GM19193 (cell line): Measurements from ENCODE around the gene SPG11.

Experiments used
- POLR2A ChIP-seq: IDR thresholded peaks from 4 replicates; pipeline ENCODE4 v1.6.1; 2011; ENCODE audit not compliant: insufficient read depth, insufficient read length; ENCODE audit errors: extremely low read depth

SPG11 gene

DNA sequence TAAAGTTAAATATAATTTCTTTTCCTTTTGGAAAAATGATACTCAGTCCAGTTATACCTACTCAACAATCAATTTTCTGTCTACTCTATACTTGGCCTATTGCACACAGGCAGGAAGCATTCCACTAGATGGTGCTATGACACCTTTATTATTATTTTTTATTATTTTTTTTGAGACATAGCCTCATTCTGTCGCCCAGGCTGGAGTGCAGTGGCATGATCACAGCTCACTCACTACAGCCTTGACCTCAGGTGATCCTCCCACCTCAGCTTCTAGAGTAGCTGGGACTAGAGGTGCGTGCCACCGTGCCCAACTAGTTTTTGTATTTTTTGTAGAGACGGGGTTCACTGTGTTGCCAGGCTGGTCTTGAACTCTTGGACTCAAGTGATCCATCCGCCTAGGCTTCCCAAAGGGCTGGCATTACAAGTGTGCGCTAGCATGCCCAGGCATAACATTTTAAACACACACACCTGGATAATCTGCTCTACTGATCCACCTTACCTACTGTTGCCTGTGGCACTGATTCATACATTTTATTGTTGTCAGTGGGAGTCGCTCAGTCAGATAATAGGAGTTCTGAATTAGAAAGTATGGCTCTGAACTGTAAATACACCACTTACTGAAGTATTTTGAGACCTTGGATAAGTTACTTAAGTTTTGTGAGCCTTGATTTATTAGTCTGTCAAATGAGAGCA is 70.3 kb downstream of the SPG11 start:
- no peak for TF ChIP-seq POLR2A

DNA sequence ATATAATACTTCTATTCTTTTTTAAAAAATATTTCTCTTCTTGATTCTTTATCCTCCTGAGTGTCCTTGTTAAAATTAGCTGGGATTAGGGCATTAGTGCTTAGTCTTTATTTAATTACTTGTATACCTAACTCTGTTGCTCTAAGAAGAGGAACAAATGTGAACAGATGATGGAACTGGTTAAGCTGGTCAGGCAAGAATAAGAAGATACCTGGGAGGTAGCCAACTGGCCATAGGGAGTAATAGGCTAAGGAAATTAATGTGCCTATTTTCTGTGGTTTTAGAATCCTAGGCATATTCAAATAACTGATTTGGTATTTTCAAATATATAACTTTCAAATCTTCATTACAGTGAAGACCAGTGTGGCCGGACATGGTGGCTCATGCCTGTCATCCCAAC is 72.1 kb downstream of the SPG11 start:
- no peak for TF ChIP-seq POLR2A

DNA sequence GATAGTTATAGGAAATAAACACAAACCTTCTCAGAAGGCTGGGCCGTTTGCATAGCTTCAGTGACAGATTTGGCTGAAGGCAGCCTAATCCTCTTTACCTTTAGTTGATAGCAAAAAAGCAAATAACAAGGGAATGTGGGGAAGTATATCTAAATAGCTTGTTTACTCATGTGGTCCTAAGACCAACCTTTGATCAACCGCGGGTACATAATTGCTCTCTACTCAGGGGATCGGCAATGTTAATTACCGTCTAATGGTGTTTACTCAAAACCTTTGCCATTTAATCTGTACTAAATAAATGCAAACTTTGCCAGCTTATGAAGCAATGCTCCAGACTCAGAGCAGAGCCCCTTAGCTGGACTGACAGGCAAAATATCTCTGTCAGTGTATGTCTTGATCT is 74.9 kb downstream of the SPG11 start:
- no peak for TF ChIP-seq POLR2A

DNA sequence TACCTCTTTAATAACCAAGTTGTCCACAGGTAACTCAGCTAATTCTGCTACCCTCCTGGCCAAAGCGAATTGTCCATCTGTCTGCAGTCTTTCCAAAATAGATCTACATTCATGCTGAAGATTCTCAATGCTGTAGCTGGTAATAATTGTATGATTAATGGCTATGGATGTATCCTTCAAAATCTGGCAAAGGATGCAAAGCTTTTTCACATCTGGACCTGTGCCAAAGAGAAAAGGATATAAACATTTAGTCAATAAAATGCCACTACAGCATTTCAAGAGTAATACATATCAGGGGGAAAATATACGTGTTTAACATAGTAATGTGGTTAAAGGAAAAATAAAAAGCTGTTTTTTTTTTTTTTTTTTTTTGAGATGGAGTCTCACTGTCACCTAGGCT is 77.8 kb downstream of the SPG11 start:
- TF ChIP-seq POLR2A: no peak

DNA sequence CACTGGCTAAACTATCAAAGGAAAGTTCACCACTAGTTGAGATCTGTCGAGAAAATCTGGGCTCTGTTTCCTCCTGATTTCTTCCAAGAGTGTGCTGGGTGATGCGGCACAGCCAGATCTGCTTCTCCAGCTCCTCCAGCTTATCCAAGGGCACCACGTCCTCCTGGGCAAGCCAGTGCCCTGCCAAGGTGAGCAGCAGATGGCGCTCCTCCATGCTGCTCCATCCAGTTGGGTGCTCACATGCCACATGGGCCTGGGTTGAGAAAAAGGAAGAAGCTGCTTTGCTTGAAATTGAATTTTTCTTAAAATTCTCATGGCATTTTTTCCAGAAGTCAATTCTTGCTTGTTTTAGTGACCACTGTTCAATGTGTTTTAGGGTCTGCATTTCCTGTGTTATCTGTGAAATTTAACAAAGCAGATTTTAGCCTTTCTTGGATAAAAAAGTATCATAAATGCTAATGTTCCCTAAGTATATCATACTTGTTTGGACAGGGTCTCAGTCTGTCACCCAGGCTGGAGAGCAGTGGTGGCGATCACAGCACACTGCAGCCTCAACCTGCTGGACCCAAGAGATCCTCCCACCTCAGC is 79.2 kb downstream of the SPG11 start:
- no peak for TF ChIP-seq POLR2A

DNA sequence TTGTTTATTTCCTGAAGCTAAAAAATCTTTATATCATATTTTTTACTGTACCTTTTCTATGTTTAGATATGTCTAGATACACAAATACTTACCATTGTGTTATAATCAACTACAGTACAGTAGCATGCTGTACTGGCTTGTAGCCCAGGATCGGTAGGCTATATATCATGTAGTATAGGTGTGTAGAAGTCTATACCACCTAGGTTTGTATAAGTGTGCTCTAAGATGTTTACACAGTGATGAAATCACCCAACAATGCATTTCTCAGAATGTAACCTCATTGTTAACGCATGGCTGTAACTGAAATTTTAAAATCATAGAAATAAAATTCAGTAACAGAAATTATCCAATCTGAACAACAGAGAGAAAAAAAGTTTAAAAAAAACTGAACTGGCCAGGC is 83.4 kb downstream of the SPG11 start:
- TF ChIP-seq POLR2A: no peak

DNA sequence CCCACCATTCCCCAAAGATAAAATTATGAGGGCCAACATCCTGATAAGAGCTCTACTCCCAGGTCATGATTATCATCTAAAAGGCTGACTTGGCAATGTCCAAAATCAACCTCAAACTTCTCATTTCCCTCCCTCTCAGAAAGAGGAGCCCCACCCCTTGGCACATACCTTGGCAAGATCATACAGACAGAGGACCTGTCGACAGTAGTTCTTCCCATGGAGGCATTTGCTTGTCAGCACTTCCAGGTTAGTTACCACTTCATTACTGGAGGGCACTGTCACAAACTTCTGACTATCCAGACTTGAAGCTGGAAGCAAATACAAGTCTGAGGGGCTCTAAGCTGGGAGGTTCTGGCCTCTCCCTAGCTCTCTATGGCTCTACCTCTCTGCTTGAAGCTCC is 88.7 kb downstream of the SPG11 start:
- no peak for TF ChIP-seq POLR2A

DNA sequence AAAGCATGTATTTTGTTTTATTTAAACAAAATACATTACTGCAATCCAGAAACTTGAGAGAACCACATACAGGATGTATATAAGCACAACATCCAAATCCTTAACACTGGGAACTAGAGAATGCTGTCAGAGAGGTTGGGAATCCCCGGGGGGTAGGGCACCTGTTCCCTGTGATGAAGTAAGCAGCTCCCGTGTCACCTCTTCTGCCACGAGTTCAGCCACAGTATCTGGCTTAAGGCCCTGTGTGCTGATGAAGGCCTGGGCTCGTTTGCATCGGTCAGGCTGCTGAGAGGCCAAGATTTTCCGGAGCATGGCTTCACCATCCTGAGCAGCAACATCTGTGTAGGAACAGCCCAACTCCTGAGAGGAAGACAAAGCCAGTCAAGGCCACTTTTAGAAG is 90.1 kb downstream of the SPG11 start:
- TF ChIP-seq POLR2A: no peak

DNA sequence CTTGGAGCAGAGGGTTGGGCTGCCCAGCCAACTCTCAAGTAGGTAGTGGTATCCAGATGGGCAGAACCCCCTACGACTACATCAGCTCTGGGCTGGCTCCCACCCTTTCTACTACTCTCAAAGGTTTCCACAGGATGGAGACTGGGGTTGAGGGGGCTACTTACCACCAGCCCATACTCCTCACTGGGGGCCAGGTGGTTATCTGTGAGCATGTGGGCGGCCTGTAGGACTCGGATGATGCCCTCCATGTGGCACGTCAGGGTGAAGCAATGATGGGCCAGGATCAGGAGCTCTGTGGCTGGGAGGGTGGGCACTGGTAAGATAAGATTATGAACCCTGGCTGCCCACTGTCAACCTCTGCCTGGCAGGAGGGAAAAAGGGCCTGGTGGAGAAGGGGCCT is 93.1 kb downstream of the SPG11 start:
- TF ChIP-seq POLR2A: no peak

DNA sequence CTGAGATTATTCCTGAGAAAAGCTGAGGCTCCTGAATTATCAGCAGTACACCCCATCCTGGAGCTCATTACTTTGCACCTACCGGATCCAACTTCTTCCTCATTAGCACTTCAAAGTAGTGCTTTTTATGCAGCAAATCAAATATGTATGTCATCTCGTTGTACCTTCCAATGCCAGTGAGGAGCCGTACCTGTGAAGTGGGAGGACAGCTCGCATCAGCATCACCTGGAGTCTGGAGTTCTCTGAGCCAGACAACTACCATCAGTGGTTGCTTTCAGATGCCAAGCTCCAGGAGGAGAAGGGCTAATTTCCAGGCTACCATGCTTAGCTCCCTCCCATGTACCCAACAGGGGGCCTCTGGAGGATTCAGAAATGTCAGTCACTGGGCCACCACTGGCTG is 94.1 kb downstream of the SPG11 start:
- no peak for TF ChIP-seq POLR2A

DNA sequence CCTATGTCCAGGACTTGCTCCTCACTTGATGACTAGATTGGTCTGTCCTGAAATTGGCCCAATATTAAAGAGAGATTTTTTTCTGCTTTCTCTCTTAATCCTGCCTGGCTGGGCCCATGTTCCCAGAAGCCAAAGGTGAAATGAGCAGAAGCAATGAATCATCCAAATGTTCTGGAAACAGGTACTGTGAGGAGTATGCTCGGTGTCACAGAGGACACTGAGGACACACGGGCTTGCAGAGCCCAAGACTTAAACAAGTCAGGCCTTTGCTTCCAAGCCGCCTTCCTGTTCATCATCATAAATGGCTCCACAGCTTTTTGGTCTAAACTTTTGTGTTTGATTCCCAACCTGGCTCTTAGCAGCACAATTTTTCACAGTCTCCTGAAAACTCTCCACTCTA is 95.1 kb downstream of the SPG11 start:
- TF ChIP-seq POLR2A: no peak

DNA sequence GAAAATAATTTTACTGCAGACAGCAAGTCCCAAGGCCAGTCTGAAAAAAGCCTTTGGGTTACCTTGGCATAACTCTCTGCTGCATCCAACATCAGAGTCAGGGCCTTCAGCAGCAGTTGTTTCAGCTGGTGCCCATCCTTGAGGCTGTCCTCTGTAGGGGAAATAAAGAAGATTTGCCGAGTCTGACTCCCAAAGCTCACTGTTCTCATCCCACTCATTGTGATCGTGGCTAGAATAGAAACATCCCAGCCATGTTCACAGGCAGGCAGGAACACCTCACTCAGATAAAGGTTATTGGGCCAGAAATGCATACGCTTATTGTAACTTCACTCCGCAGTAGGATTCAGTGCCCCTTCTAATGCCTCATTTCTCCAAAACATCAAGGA is 97.3 kb downstream of the SPG11 start:
- no peak for TF ChIP-seq POLR2A

DNA sequence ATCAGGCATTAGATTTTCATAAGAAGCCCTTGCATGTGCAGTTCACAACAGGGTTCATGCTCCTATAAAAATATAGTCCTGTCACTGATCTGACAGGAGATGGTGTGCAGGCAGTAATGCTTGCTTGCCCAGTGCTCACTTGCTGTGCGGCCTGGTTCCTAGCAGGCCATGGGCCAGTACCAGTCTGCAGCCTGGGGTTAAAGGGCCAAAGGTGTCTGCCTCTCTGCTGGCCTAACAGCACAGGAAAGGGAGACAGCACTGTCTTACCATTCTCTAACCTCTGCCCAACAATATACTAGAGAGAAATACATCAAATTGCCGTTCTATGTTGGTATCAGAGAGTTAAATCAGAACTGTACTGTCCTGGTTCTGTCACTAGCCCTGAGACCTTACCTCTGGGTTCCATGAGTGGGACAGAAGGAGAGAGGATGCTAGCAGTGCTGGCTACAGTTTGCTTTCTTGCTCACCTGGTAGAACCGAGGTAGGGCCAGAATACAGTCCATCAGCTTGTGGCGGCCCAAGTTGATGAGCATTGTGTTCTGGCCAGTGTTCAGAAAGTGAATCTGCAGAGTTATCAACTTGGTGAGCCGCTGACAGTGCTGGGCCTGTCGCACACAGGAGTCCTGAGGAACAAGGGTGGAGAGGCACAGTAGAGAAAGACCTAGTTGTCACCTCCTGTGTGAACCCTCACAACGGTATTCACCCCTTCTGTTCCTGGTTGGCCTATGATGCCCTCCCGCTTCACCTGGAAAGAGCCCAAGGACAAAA is 97.9 kb downstream of the SPG11 start:
- peak; percentile 29 for TF ChIP-seq POLR2A

DNA sequence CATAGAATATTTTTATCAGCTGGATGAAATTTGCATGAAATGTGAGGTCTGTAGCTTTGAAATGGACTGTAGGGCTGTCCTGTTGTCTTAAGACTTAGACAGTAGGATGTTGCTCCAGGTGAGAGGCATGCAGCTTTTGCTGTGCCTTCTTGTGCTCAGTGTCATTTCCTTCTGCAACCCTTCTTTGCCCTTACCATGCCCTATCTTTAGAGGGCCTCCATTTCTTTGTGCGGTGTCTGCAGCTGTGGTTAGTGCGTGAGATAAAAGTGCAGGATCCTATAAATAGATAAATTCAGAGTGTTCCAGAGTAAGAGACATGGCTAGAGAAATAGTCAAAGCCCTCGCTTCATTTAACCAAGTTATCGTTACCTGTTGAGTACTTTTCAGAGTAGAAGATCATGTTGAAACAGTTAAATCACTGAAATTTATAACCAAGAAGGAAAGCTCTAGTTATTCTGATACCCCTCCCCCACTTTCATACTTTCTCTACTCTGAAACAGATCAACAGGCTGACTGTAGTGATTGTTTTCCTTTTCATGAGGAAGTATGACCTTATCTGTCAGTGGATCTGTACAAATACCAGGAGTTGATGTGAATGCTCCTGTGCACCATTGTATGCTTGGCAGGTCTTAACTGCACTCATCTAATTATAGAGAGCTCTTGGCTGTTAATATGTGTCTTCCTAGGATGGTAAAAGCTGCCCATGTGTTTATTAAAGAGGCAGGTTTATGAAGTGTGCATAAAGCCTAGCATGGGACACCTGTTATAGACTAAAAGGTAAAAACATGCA is 108.3 kb downstream of the SPG11 start:
- no peak for TF ChIP-seq POLR2A

DNA sequence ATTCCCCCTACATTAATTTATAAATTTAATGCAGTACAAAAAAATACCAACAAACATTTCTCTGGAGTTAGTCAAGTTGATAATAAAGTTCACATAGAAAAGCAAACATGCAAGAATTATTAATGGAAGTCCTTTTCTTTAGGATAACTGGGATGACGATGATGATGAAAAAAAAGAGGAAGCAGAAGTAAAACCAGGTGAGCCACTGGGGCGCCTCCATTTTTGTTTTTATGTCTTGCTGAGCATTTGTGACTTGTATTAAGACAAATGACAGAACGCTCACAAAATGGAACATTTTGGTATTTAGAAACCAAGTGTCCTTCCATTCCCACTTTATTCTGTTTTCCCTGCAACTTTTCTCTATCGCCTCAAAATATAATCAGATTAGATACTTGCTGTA is 112.7 kb downstream of the SPG11 start:
- no peak for TF ChIP-seq POLR2A

DNA sequence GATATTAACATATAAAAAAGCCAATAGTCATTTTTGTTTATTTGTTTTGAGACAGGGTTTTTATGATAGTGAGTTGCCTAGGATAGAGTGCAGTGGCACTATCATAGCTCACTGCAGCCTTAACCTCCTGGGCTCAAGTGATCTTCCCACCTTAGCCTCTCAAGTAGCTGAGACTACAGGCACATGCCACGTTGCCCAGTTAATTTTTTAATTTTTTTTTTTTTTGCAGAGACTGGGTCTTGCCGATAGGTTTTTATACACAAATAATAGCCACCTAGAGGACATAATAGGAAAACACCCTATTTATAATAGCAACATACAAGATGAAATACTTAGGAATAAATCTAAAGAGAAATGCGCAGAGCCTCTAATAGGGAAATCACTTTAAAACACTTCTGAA is 113.2 kb downstream of the SPG11 start:
- no peak for TF ChIP-seq POLR2A
